ENCODE measurements around the gene ANKRD9. TPM values are rescaled to one million over a fixed set of nuclear protein-coding genes. Genes with fewer than 3 reads are reported as not detected.

ANKRD9 gene
- total and polyA plus RNA-seq, 2 of the 13 experiments (the other 11 are each of a cell fraction or from before 2014, with no cell fraction given): 10.0 to 15.0 TPM

- TF ChIP-seq REST (IDR thresholded peaks at IDR 0.05; ENCODE audit: borderline replicate concordance in 1 of 2, low read depth in 1 of 2, low read length in 2 of 2) (no peak), MED1 (CRISPR knock-in tag; IDR thresholded peaks at IDR 0.05) (peak; percentile 30; the same call in 1 of the 2 replicates), REPIN1 (CRISPR knock-in tag; IDR thresholded peaks at IDR 0.05; ENCODE audit: borderline replicate concordance, low read depth) (no peak), IRF9 (CRISPR knock-in tag; IDR thresholded peaks at IDR 0.05; ENCODE audit: borderline replicate concordance) (no peak; the same call in 1 of the 2 replicates), RCOR2 (CRISPR knock-in tag; IDR thresholded peaks at IDR 0.05) (no peak), RXRA (CRISPR knock-in tag; IDR thresholded peaks at IDR 0.05) (0 out of 2 replicates have a peak, but pooled peaks have one; percentile 20), ZNF430 (CRISPR knock-in tag; IDR thresholded peaks at IDR 0.05) (0 out of 2 replicates have a peak, but pooled peaks have one; percentile 53), ZBTB7A (CRISPR knock-in tag; IDR thresholded peaks at IDR 0.05) (no peak), ZNF225 (CRISPR knock-in tag; IDR thresholded peaks at IDR 0.05) (peak; percentile 43; the same call in 1 of the 2 replicates), UBTF (CRISPR knock-in tag; IDR thresholded peaks at IDR 0.05) (peak; percentile 47; the same call in 1 of the 2 replicates), ZNF781 (CRISPR knock-in tag; IDR thresholded peaks at IDR 0.05; ENCODE audit: borderline replicate concordance, not compliant biosample characterization) (peak; percentile 43), GMEB2 (CRISPR knock-in tag; IDR thresholded peaks at IDR 0.05; ENCODE audit: low read depth) (no peak), HMGXB3 (CRISPR knock-in tag; IDR thresholded peaks at IDR 0.05; ENCODE audit: borderline replicate concordance) (0 out of 2 replicates have a peak, but pooled peaks have one; percentile 5)
Measured at GRCh38 chr14:102508774-102509745, 516 bp downstream of the ANKRD9 start (continued).
